Measurements from ENCODE around the gene ASNS.
"Not testable (repeated sequence)": the region's sequence is repeated elsewhere in the genome, so short reads cannot be mapped to it uniquely, and the experiment has no call there.

Gene ASNS

GRCh38 chr7:97868314-97868713 lies 3.9 kb downstream of the ASNS start:
- TF ChIP-seq CTCF (IDR thresholded peaks at IDR 0.05; ENCODE audit: insufficient read depth, low read depth, low read length, missing control alignments), result no peak
- no peak for DNase-seq (ENCODE audit: low read depth)
- no peak overlapping the region for H3K4me3 ChIP-seq (ENCODE audit: low read length)

- no peak for DNase-seq (ENCODE audit: low read depth)
- no peak overlapping the region for H3K4me3 ChIP-seq (ENCODE audit: low read length)
- no peak for TF ChIP-seq CTCF (IDR thresholded peaks at IDR 0.05; ENCODE audit: insufficient read depth, low read depth, low read length, missing control alignments)
These were observed 7.1 kb downstream of the ASNS start for GRCh38 chr7:97865104-97865503.

- TF ChIP-seq CTCF (IDR thresholded peaks at IDR 0.05; ENCODE audit: insufficient read depth, low read depth, low read length, missing control alignments), result no peak
- DNase-seq (ENCODE audit: low read depth), result peak; percentile 11
- H3K4me3 ChIP-seq (ENCODE audit: low read length), result no peak overlapping the region
These were observed 12.5 kb downstream of the ASNS start for GRCh38 chr7:97859606-97860204.

GRCh38 chr7:97858221-97858620 lies 14.0 kb downstream of the ASNS start:
- H3K4me3 ChIP-seq (ENCODE audit: low read length), result no peak overlapping the region
- no peak for DNase-seq (ENCODE audit: low read depth)
- TF ChIP-seq CTCF (IDR thresholded peaks at IDR 0.05; ENCODE audit: insufficient read depth, low read depth, low read length, missing control alignments), result no peak

GRCh38 chr7:97857544-97857943 lies 14.7 kb downstream of the ASNS start:
- no peak for TF ChIP-seq CTCF (IDR thresholded peaks at IDR 0.05; ENCODE audit: insufficient read depth, low read depth, low read length, missing control alignments)
- DNase-seq (ENCODE audit: low read depth), result no peak
- H3K4me3 ChIP-seq (ENCODE audit: low read length), result no peak overlapping the region

GRCh38 chr7:97851683-97852082 lies 20.5 kb downstream of the ASNS start:
- TF ChIP-seq CTCF (IDR thresholded peaks at IDR 0.05; ENCODE audit: insufficient read depth, low read depth, low read length, missing control alignments), result no peak
- no peak overlapping the region for H3K4me3 ChIP-seq (ENCODE audit: low read length)
- peak; percentile 57 for DNase-seq (ENCODE audit: low read depth)

GRCh38 chr7:97850262-97851031 lies 21.8 kb downstream of the ASNS start:
- DNase-seq (ENCODE audit: low read depth); H3K4me3 ChIP-seq (ENCODE audit: low read length): not testable (repeated sequence)

All from epithelial cell of esophagus (primary cell).